ENCODE results near the gene PLEKHG3.
"Not testable (repeated sequence)": the region's sequence is repeated elsewhere in the genome, so short reads cannot be mapped to it uniquely, and the experiment has no call there.

PLEKHG3 gene

GRCh38 chr14:64688811-64689281 lies 15.4 kb upstream of the PLEKHG3 start:
- DNase-seq = no peak

GRCh38 chr14:64689289-64689688 lies 14.9 kb upstream of the PLEKHG3 start:
- DNase-seq = no peak

- DNase-seq = not testable (repeated sequence)
These were observed 13.6 kb upstream of the PLEKHG3 start for GRCh38 chr14:64690607-64691006.

- DNase-seq = no peak
These were observed 12.8 kb upstream of the PLEKHG3 start for GRCh38 chr14:64691376-64691775.

GRCh38 chr14:64692189-64692985 lies 11.8 kb upstream of the PLEKHG3 start:
- no peak for DNase-seq

GRCh38 chr14:64692986-64693809 lies 11.0 kb upstream of the PLEKHG3 start:
- no peak for DNase-seq

GRCh38 chr14:64693810-64694165 lies 10.4 kb upstream of the PLEKHG3 start:
- DNase-seq = no peak

- no peak for DNase-seq
These were observed 9.2 kb upstream of the PLEKHG3 start for GRCh38 chr14:64695071-64695470.

GRCh38 chr14:64696355-64696857 lies 7.8 kb upstream of the PLEKHG3 start:
- DNase-seq = no peak

- no peak for DNase-seq
These were observed 5.3 kb upstream of the PLEKHG3 start for GRCh38 chr14:64698903-64699302.

- no peak for DNase-seq
These were observed 3.9 kb upstream of the PLEKHG3 start for GRCh38 chr14:64700290-64700689.

GRCh38 chr14:64700894-64701293 lies 3.3 kb upstream of the PLEKHG3 start:
- DNase-seq = no peak

GRCh38 chr14:64701660-64702059 lies 2.6 kb upstream of the PLEKHG3 start:
- no peak for DNase-seq

- DNase-seq = no peak
These were observed 1.5 kb upstream of the PLEKHG3 start for GRCh38 chr14:64702493-64703394.

- no peak for DNase-seq
These were observed 655 bp upstream of the PLEKHG3 start for GRCh38 chr14:64703395-64704142.

GRCh38 chr14:64704743-64705380 lies 638 bp downstream of the PLEKHG3 start:
- no peak for DNase-seq

GRCh38 chr14:64705381-64706118 lies 1.3 kb downstream of the PLEKHG3 start:
- DNase-seq = no peak

GRCh38 chr14:64706119-64706592 lies 1.9 kb downstream of the PLEKHG3 start:
- no peak for DNase-seq

- DNase-seq = no peak
These were observed 2.5 kb downstream of the PLEKHG3 start for GRCh38 chr14:64706593-64707193.

- DNase-seq = no peak
These were observed 3.4 kb downstream of the PLEKHG3 start for GRCh38 chr14:64707661-64708060.
